ENCODE results near the gene FAM110D. TPM values are rescaled to one million over a fixed set of nuclear protein-coding genes. Genes with fewer than 3 reads are reported as not detected.
A peak's percentile ranks its signal among the peaks of the same experiment; 100 is the strongest.

The FAM110D gene
- total RNA-seq, 1 experiment from 2014 or later = 0.55 TPM

GRCh38 chr1:26169669-26170471 is 11.0 kb downstream of the FAM110D start, which contains the start of gene ZNF593 (continued):
- TF ChIP-seq HMGXB4 (CRISPR knock-in tag; IDR thresholded peaks at IDR 0.05) (peak; percentile 99), TEAD1 (CRISPR knock-in tag; IDR thresholded peaks at IDR 0.05) (peak; percentile 90), SMAD3 (CRISPR knock-in tag; IDR thresholded peaks at IDR 0.05; ENCODE audit: borderline replicate concordance) (no peak), EMX1 (CRISPR knock-in tag; IDR thresholded peaks at IDR 0.05) (no peak), PRDM15 (CRISPR knock-in tag; IDR thresholded peaks at IDR 0.05) (no peak), FOXK1 (CRISPR knock-in tag; IDR thresholded peaks at IDR 0.05) (peak; percentile 86; the same call in 1 of the 2 replicates), TP53 (CRISPR knock-in tag; IDR thresholded peaks at IDR 0.05) (no peak), ZMAT4 (CRISPR knock-in tag; IDR thresholded peaks at IDR 0.05) (no peak), FOXP1 (CRISPR knock-in tag; IDR thresholded peaks at IDR 0.05; ENCODE audit: borderline replicate concordance) (peak; percentile 90), SOX15 (CRISPR knock-in tag; IDR thresholded peaks at IDR 0.05) (no peak), ZNF396 (CRISPR knock-in tag; IDR thresholded peaks at IDR 0.05; ENCODE audit: borderline replicate concordance) (no peak), PRRX2 (CRISPR knock-in tag; IDR thresholded peaks at IDR 0.05) (no peak), E2F1 (CRISPR knock-in tag; IDR thresholded peaks at IDR 0.05) (0 out of 2 replicates have a peak, but pooled peaks have one; percentile 60), KAT7 (CRISPR knock-in tag; IDR thresholded peaks at IDR 0.05; ENCODE audit: borderline replicate concordance) (peak; percentile 82; the same call in 1 of the 2 replicates), MLX (CRISPR knock-in tag; IDR thresholded peaks at IDR 0.05) (0 out of 2 replicates have a peak, but pooled peaks have one; percentile 77), ZNF416 (CRISPR knock-in tag; IDR thresholded peaks at IDR 0.05) (no peak), ZNF232 (CRISPR knock-in tag; IDR thresholded peaks at IDR 0.05) (no peak), ZNF138 (CRISPR knock-in tag; conservative IDR thresholded peaks at IDR 0.05) (no peak), JUN (CRISPR knock-in tag; IDR thresholded peaks at IDR 0.05) (peak; percentile 66; the same call in 1 of the 2 replicates), TEAD4 (CRISPR knock-in tag; IDR thresholded peaks at IDR 0.05) (peak; percentile 68; the same call in 1 of the 2 replicates)
- TF ChIP-seq, protein P1, sequence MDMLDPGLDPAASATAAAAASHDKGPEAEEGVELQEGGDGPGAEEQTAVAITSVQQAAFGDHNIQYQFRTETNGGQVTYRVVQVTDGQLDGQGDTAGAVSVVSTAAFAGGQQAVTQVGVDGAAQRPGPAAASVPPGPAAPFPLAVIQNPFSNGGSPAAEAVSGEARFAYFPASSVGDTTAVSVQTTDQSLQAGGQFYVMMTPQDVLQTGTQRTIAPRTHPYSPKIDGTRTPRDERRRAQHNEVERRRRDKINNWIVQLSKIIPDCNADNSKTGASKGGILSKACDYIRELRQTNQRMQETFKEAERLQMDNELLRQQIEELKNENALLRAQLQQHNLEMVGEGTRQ (CRISPR knock-in tag; IDR thresholded peaks at IDR 0.05) = peak; percentile 65; the same call in 1 of the 2 replicates
- TF ChIP-seq, protein P2, sequence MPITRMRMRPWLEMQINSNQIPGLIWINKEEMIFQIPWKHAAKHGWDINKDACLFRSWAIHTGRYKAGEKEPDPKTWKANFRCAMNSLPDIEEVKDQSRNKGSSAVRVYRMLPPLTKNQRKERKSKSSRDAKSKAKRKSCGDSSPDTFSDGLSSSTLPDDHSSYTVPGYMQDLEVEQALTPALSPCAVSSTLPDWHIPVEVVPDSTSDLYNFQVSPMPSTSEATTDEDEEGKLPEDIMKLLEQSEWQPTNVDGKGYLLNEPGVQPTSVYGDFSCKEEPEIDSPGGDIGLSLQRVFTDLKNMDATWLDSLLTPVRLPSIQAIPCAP (CRISPR knock-in tag; IDR thresholded peaks at IDR 0.05) = no peak
- TF ChIP-seq, protein P3, sequence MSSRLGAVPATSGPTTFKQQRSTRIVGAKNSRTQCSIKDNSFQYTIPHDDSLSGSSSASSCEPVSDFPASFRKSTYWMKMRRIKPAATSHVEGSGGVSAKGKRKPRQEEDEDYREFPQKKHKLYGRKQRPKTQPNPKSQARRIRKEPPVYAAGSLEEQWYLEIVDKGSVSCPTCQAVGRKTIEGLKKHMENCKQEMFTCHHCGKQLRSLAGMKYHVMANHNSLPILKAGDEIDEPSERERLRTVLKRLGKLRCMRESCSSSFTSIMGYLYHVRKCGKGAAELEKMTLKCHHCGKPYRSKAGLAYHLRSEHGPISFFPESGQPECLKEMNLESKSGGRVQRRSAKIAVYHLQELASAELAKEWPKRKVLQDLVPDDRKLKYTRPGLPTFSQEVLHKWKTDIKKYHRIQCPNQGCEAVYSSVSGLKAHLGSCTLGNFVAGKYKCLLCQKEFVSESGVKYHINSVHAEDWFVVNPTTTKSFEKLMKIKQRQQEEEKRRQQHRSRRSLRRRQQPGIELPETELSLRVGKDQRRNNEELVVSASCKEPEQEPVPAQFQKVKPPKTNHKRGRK (CRISPR knock-in tag; IDR thresholded peaks at IDR 0.05; ENCODE audit: borderline replicate concordance) = no peak
- TF ChIP-seq, protein P4, sequence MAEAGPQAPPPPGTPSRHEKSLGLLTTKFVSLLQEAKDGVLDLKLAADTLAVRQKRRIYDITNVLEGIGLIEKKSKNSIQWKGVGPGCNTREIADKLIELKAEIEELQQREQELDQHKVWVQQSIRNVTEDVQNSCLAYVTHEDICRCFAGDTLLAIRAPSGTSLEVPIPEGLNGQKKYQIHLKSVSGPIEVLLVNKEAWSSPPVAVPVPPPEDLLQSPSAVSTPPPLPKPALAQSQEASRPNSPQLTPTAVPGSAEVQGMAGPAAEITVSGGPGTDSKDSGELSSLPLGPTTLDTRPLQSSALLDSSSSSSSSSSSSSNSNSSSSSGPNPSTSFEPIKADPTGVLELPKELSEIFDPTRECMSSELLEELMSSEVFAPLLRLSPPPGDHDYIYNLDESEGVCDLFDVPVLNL (CRISPR knock-in tag; IDR thresholded peaks at IDR 0.05; ENCODE audit: borderline replicate concordance, low read depth) = no peak
